Activated T-cell treated with anti-CD3 and anti-CD28 coated beads, Interleukin-2, amount 50 U/mL, for 24 hours (primary cell): Measurements from ENCODE around the gene SLC6A20.

Experiments
- DNase-seq: peaks from one replicate; pipeline ENCODE4 v3.0.0-alpha.2; 2020
- H3K27ac Mint-ChIP-seq: 2 replicates; pipeline ENCODE4 v1.8.0; 2020; ENCODE audit warnings: mild to moderate bottlenecking, mixed read lengths
- H3K27me3 Mint-ChIP-seq: 2 replicates; pipeline ENCODE4 v1.8.0; 2020; ENCODE audit warnings: mixed read lengths
- H3K36me3 Mint-ChIP-seq: 2 replicates; pipeline ENCODE4 v1.8.0; 2020; ENCODE audit warnings: low read depth, mixed read lengths
- H3K4me1 Mint-ChIP-seq: 2 replicates; pipeline ENCODE4 v1.8.0; 2020; ENCODE audit warnings: low read depth, mixed read lengths
- H3K4me3 Mint-ChIP-seq: 2 replicates; pipeline ENCODE4 v1.8.0; 2020; ENCODE audit warnings: mild to moderate bottlenecking, moderate library complexity, mixed read lengths
- H3K9me3 Mint-ChIP-seq: 2 replicates; pipeline ENCODE4 v1.8.0; 2020; ENCODE audit warnings: mixed read lengths

Gene SLC6A20

DNA sequence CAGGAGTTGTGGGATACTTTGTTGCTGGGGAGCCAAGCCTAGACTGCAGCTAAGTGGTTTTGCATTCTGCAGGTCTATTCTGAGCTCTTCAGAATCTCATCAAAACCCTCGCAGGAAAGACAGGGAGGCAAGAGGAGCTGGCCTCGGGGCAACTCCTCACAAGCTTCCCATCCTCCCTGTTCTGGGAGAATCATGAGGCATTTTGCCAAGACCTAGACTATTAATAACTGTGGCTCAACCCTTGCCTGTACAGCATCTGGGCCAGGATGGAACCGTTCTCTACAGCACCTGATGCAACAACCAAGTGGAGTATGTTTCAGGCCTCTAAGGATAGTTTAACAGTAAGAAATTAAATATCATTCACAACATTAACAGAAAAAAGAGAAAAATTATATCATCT lies 20.2 kb upstream of the SLC6A20 start:
- Mint-ChIP-seq H3K9me3 (no peaks in the 10 kb centered on the region), H3K36me3 (peaks cover 2% of the 10 kb centered on the region), H3K27ac (no peak overlapping the region), H3K4me3 (no peak overlapping the region), H3K4me1 (peaks cover 12% of the 10 kb centered on the region), H3K27me3 (no peaks in the 10 kb centered on the region)
- no peak for DNase-seq

DNA sequence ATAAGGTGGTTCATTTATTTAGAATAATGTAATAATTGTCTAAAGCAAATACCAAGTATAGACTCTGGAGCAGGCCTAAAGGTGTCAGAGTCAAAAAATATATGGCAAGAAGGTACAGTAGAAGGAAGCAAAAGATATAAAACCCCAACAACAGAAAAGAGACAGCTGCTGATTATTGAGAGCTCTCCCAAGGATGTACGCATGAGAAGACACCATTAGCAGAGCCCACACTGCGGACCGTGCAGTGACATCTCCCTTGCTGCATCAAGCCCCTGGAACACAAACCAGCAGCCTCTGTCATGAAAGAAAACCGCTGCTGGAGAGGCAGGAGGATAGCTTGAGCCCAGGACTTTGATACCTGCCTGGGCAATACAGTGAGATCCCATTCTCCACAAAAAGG lies 18.0 kb upstream of the SLC6A20 start:
- no peak for DNase-seq
- Mint-ChIP-seq H3K9me3 (no peaks in the 10 kb centered on the region), H3K27me3 (no peaks in the 10 kb centered on the region), H3K4me3 (no peak overlapping the region), H3K4me1 (peaks cover 12% of the 10 kb centered on the region), H3K27ac (no peak overlapping the region), H3K36me3 (no peaks in the 10 kb centered on the region)

DNA sequence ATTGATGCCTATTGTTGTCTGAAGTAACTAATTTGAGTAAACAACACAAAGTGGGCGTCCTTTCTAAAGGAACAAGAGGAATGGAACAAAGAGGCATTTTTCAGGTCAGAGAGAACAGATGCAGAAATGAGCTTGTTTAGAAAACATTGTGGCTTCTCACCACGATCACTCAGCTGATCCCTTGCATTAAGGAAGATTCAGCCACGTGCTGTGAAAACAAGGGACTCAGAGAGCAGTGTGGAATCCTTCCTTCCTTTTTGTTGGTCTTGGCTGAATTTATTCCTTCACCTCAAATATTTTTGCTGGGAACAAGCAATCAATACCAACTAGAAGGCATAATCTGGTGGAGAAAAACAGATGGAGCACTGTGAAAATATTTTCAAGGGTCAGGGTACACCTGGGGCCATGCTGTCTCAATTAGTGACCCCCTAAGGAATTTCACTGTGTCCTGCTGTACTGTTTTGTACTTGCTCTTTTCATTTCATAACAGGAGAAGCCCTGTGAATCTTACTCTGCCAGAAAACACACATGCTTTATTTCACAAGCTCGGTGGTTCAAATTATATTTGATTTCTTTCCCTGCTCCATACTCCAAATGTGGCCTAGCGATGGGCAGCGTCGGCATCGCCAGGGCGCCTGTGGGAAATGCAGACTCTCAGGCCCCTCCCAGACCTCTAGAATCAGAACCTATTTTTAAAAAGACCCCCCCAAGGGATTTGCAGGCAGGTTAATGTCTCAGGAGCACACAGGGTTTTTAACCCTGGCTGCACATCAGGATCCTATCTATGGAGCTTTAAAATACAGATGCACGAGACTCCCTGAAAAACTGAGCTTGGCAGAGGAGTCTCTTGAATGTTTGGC lies 11.6 kb upstream of the SLC6A20 start:
- Mint-ChIP-seq H3K4me1 (peaks cover 7% of the 10 kb centered on the region), H3K4me3 (no peak overlapping the region), H3K27me3 (no peaks in the 10 kb centered on the region), H3K36me3 (no peaks in the 10 kb centered on the region), H3K9me3 (no peaks in the 10 kb centered on the region), H3K27ac (no peak overlapping the region)
- DNase-seq: no peak

DNA sequence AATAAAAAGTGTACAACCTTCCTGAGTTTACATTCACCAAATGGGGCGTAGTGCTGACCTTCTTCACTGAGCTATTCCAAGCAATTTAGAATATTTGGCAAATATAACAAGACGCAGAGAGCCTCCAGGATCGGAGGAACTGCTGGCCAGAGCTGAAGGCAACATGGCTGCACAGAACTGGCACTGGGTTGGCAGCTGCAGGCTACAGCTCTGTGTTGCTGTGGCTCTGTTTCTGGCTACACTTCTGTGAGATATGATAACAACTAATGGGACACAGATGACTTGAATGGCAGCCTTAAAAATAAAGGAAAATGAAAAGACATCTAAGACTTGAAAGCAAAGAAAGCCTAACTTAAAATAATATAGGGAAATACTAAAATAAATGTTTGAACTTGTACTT lies 10.8 kb upstream of the SLC6A20 start:
- Mint-ChIP-seq H3K4me3 (no peak overlapping the region), H3K27ac (no peak overlapping the region), H3K27me3 (no peaks in the 10 kb centered on the region), H3K36me3 (no peaks in the 10 kb centered on the region), H3K4me1 (peaks cover 7% of the 10 kb centered on the region), H3K9me3 (no peaks in the 10 kb centered on the region)
- no peak for DNase-seq

DNA sequence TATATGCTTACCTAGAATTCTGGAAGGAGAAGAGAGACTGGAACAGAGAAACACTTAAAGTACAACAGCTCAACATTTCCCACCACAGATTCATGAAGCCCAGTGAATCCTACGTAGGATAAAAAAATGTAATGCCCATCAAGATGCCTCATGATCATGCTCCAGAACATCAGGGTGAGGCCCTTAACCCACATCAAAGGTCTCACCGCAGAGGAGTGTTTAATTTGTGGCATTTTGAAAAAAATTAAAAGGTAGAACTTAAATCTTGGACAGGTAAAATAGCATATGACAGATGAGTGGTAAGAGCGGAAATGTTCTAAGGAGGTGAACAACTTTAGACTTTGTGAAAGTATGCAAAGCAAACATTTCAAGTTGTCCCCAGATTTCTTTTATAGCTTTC lies 9.7 kb upstream of the SLC6A20 start:
- Mint-ChIP-seq H3K4me3 (no peak overlapping the region), H3K27me3 (no peaks in the 10 kb centered on the region), H3K9me3 (no peaks in the 10 kb centered on the region)

DNA sequence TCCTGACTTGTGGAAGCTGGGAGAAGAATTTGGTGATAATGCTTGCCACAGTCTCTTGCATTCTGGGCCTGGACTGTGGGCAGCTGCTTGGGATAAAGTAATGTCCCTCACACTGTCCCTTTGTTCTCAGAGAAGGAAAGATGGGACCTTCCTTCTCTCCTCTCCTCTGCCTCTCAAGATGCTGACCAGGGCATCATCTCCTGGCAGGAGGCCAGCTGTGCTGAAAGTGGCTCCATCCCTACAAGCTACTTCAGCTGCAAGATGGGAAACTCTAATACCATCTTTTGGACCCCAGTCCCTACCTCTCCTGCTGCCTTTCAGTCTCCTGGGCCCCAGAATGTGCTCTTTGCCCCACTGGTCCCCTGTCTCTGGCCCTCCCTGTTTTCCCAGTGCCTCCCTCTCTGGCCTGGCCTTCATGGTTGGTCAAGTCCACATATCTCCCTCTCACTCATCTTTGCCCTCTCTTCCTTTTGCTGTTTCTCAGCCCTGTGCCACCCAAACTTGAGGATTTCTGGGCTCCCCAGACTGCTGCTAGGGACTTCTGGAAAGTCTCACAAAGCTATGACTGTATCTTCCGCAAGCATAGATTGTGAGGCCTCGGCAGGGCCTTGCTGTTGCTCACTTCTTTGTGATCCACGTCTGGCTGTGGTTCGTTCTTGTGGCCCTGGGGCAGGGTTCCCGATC lies 7.1 kb upstream of the SLC6A20 start:
- Mint-ChIP-seq H3K27ac (no peak overlapping the region), H3K4me3 (no peak overlapping the region), H3K9me3 (no peaks in the 10 kb centered on the region), H3K36me3 (no peaks in the 10 kb centered on the region), H3K4me1 (peaks cover 7% of the 10 kb centered on the region), H3K27me3 (peaks cover 22% of the 10 kb centered on the region)
- DNase-seq: no peak

More for the DNA sequence above, 9.7 kb upstream of the SLC6A20 start:
- Mint-ChIP-seq H3K36me3 (no peaks in the 10 kb centered on the region), H3K4me1 (peaks cover 7% of the 10 kb centered on the region), H3K27ac (no peak overlapping the region)
- DNase-seq: no peak

DNA sequence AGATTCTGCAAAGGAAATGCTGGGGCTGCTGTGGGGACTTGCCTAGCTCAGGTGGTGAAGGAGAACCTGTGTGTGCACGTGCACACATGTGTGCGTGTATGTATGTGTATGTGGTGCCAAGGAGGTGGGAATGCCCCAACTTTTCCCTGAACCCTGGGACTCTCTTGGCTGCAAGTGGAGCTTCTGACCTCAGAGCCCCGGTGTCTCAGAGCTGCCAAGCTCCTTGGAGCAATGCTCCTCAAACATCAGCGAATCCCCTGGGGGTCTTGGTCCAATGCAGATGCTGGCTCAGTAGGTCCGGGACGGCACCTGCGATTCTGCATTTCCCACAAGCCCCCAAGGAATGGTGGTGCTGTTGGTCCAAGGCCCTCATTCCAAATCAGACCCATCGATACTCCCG lies 5.8 kb upstream of the SLC6A20 start:
- H3K27me3 Mint-ChIP-seq: peaks cover 34% of the 10 kb centered on the region

DNA sequence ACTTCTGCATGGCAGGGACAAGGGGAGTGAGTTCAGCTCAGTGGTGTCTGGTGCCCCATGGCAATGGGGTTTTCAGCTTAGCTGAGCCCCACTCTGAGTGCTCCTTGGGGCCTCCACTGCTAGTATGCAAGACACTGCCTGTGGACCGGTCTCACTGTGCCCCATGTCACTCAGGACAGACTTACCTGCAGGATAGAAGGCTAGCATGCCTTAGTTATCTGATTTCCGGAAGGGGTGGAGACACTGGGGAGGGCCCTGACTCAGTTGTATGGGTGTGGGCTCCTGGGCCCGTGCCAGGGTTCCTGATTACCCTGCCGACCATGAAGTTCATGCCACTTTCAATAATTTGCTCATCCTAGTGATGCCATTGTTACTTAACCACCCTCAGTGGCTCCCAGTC lies 4.3 kb upstream of the SLC6A20 start:
- no peak for DNase-seq
- H3K4me1 Mint-ChIP-seq: peaks cover 8% of the 10 kb centered on the region
- H3K27ac Mint-ChIP-seq: no peak overlapping the region
- H3K9me3 Mint-ChIP-seq: no peaks in the 10 kb centered on the region
- no peak overlapping the region for H3K4me3 Mint-ChIP-seq
- H3K36me3 Mint-ChIP-seq: no peaks in the 10 kb centered on the region
- peaks cover 46% of the 10 kb centered on the region for H3K27me3 Mint-ChIP-seq

More for the DNA sequence above, 5.8 kb upstream of the SLC6A20 start:
- Mint-ChIP-seq H3K9me3 (no peaks in the 10 kb centered on the region), H3K27ac (no peak overlapping the region), H3K36me3 (no peaks in the 10 kb centered on the region), H3K4me3 (no peak overlapping the region), H3K4me1 (peaks cover 8% of the 10 kb centered on the region)
- DNase-seq: no peak

DNA sequence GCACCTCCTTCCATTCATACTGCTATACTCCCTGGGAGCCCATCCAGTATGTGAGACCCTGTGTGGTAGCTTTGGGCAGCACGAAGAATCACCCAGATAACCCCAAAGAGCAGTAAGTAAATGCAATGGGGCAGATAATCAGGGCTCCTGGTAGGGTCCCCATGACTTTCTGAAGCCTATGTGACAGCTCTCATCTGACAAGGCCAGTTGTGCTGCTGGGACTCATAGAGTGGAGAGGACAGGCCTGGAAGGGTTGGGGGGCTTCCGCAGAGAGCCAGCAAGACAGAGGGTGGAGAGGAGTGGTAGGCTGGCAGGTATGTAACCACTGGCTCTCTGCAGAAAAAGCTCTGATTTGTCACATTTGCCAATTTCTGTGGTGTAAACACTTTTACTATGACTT lies 3.2 kb upstream of the SLC6A20 start:
- peaks cover 12% of the 10 kb centered on the region for H3K4me1 Mint-ChIP-seq
- DNase-seq: no peak
- H3K27me3 Mint-ChIP-seq: peaks cover 56% of the 10 kb centered on the region
- no peak overlapping the region for H3K4me3 Mint-ChIP-seq
- H3K27ac Mint-ChIP-seq: no peak overlapping the region
- no peaks in the 10 kb centered on the region for H3K36me3 Mint-ChIP-seq
- no peaks in the 10 kb centered on the region for H3K9me3 Mint-ChIP-seq

DNA sequence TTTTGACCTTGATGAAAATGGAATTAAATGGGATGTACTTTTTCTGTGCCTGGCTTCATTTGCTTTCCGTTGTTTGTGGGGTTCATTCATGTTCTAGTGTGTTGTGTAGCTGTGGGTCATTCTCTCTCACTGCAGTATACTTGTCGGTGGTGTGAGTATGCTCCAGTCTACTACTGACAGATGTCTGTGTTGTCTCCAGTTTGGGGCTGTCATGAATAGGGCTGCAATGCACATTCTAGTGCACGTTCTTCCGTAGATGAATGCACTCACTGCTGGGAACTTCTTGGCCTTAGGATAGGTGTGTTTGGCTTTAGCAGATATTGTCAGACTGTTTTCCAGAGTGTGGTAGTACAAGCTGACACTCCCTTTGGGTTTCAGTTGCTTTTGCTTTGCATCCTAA lies 1.7 kb upstream of the SLC6A20 start:
- no peak for DNase-seq
- Mint-ChIP-seq H3K36me3 (no peaks in the 10 kb centered on the region), H3K4me3 (no peak overlapping the region), H3K4me1 (peaks cover 12% of the 10 kb centered on the region), H3K27me3 (peaks cover 72% of the 10 kb centered on the region), H3K27ac (no peak overlapping the region), H3K9me3 (no peaks in the 10 kb centered on the region)

DNA sequence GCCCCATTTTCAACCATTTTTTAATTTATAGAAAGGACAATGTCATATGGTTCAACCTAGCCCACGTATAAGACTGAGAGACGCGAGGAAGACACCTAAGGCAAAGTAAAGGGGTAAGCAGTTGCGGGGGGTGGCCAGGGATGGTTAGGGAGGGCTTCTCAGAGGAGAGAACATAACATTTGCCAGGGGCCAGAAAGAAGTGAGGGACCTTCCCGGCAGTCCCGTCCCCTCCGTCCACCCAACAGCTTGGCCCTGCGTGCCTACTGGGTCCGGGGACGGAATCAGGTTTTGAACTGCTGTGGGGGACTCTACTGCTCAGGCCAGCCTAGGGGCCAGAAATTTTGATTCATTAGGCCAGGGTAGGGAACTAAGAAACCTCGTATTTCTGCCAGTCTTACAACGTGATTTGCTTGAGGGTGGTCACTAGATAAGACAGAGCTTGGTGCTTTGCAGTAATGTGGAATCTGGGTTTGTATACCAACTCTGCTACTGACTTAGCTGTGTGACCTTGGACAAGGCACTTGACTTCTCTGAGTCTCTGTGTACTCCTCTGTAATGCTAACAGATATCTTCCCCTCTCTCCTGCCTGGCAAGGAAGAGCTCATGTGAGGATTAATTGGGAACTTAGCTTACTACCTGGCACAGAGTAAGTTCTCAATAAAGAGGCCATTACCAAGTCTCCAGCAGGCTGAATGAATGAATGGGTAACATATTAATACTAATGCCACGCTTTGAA lies 734 bp upstream of the SLC6A20 start:
- no peaks in the 10 kb centered on the region for H3K9me3 Mint-ChIP-seq
- peaks cover 73% of the 10 kb centered on the region for H3K27me3 Mint-ChIP-seq

DNA sequence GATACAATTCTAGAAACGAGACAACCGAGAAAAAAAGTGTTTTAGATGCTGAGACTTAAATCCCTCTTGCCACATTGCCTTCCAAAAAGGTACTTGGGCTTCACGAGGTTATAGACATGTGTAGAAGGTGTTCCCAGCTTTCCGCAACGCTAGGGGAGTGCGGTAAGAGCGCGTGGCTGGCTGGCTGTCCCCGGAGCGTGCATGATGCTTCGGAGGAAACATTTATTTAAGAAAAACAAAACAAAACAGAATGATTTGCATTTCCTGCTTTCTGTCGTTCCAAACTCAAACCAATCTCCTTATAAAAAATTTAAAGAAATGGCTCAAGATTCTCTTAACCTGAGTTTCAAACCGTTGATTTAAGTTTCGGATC lies 841 bp downstream of the SLC6A20 start:
- no peak for DNase-seq
- H3K27me3 Mint-ChIP-seq: peaks cover 69% of the 10 kb centered on the region
- H3K9me3 Mint-ChIP-seq: no peaks in the 10 kb centered on the region
- H3K27ac Mint-ChIP-seq: no peak overlapping the region
- H3K36me3 Mint-ChIP-seq: no peaks in the 10 kb centered on the region
- H3K4me1 Mint-ChIP-seq: peaks cover 12% of the 10 kb centered on the region
- H3K4me3 Mint-ChIP-seq: peak overlapping the region; percentile 61

More for the DNA sequence above, 734 bp upstream of the SLC6A20 start:
- Mint-ChIP-seq H3K4me1 (peaks cover 12% of the 10 kb centered on the region), H3K4me3 (peak overlapping the region; percentile 57), H3K36me3 (no peaks in the 10 kb centered on the region), H3K27ac (no peak overlapping the region)
- DNase-seq: no peak

DNA sequence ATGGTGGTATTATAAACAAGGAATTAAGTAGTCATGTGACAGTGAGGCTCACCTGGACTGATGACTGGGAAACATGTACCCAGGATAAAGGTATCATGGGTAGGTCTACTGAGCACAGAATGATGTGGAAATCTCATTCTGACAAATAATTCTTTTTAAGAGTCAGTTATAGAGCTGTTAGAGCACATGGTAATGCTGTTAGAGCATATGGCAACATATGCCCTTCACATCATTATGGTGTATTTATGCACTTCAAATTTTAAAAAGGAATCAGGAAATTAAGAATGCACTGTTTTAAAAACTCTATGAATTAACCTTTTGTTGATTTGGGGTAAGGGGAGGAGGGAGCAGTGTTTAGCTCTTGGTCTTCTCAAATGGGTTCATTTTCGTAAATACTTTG lies 1.7 kb downstream of the SLC6A20 start:
- DNase-seq: no peak
- no peak overlapping the region for H3K4me3 Mint-ChIP-seq
- peaks cover 67% of the 10 kb centered on the region for H3K27me3 Mint-ChIP-seq
- H3K27ac Mint-ChIP-seq: no peak overlapping the region
- peaks cover 5% of the 10 kb centered on the region for H3K9me3 Mint-ChIP-seq
- H3K4me1 Mint-ChIP-seq: peaks cover 12% of the 10 kb centered on the region
- no peaks in the 10 kb centered on the region for H3K36me3 Mint-ChIP-seq

DNA sequence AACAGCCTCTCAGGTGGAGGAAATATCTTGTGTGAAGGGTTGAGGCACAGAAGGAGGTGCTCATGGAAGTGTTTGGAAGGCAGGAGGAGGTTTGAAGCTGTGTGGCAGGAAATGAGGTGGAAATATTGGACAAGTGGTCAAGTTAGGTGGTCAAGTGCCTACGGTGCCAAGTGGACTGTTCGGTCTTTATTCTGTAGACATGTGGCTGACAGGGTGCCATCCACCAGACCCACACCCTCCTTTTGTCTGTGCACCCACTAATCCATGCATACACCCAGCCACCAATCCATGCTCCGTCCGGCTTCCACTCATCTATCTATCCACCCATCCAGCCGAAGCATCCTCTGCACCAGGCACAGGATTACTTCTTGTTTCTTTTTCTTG lies 2.2 kb downstream of the SLC6A20 start:
- peaks cover 62% of the 10 kb centered on the region for H3K27me3 Mint-ChIP-seq
- peaks cover 12% of the 10 kb centered on the region for H3K4me1 Mint-ChIP-seq

More for the DNA sequence above, 2.2 kb downstream of the SLC6A20 start:
- Mint-ChIP-seq H3K36me3 (no peaks in the 10 kb centered on the region), H3K27ac (no peak overlapping the region), H3K4me3 (no peak overlapping the region), H3K9me3 (peaks cover 6% of the 10 kb centered on the region)
- no peak for DNase-seq
